GM23338 (cell line): ENCODE data around the gene NUP43. TPM values are rescaled to one million over a fixed set of nuclear protein-coding genes. Genes with fewer than 3 reads are reported as not detected.

Experiments
- ATAC-seq: fragments of 200-7000 bp; cut with Tn5 transposase; 3 replicates; pipeline ENCODE4 v1.9.1; 2020
- DNase-seq: peaks from one replicate; pipeline ENCODE4 v3.0.0-alpha.2; 2015; ENCODE audit warnings: low spot score
- H2AFZ ChIP-seq: fragments of 200-600 bp; sonication (generic); 2 replicates; pipeline ENCODE4 v1.8.0; 2016; ENCODE audit warnings: antibody characterized with exemption, mild to moderate bottlenecking, moderate library complexity
- H3F3A ChIP-seq: fragments of 200-600 bp; sonication (generic); replicated peaks from 2 replicates; pipeline ENCODE4 v1.8.0; 2017; ENCODE audit warnings: antibody characterized with exemption, mixed run types, low read depth
- H3K27ac ChIP-seq: fragments of 200-600 bp; sonication (generic); 2 replicates; pipeline ENCODE4 v1.6.1; 2016; ENCODE audit warnings: low read depth
- H3K27me3 ChIP-seq: fragments of 200-600 bp; sonication (generic); 2 replicates; pipeline ENCODE4 v1.8.0; 2016; ENCODE audit warnings: mild to moderate bottlenecking, mixed run types, moderate library complexity; ENCODE audit not compliant: insufficient read depth
- H3K36me3 ChIP-seq: fragments of 200-600 bp; sonication (generic); 2 replicates; pipeline ENCODE4 v1.8.0; 2016; ENCODE audit warnings: mild to moderate bottlenecking; ENCODE audit not compliant: insufficient read depth
- H3K4me1 ChIP-seq: fragments of 200-600 bp; sonication (generic); 2 replicates; pipeline ENCODE4 v1.8.0; 2016; ENCODE audit warnings: mild to moderate bottlenecking, moderate library complexity; ENCODE audit not compliant: insufficient read depth
- H3K4me2 ChIP-seq: fragments of 200-600 bp; sonication (generic); 2 replicates; pipeline ENCODE4 v1.7.1; 2017; ENCODE audit warnings: mixed run types
- H3K4me3 ChIP-seq: fragments of 200-600 bp; sonication (generic); 2 replicates; pipeline ENCODE4 v1.6.1; 2016; ENCODE audit warnings: mixed run types
- H3K79me2 ChIP-seq: fragments of 200-600 bp; sonication (generic); replicated peaks from 2 replicates; pipeline ENCODE4 v1.8.0; 2017; ENCODE audit warnings: mild to moderate bottlenecking; ENCODE audit not compliant: insufficient read depth
- H3K9me2 ChIP-seq: fragments of 200-600 bp; sonication (generic); 2 replicates; pipeline ENCODE4 v1.8.0; 2017; ENCODE audit not compliant: insufficient read depth
- H4K20me1 ChIP-seq: fragments of 200-600 bp; sonication (generic); replicated peaks from 2 replicates; pipeline ENCODE4 v1.8.0; 2017; ENCODE audit warnings: mild to moderate bottlenecking; ENCODE audit not compliant: insufficient read depth
- H3K27ac Mint-ChIP-seq: 2 replicates; pipeline ENCODE4 v1.8.0; 2020; ENCODE audit warnings: inconsistent platforms, mild to moderate bottlenecking, moderate library complexity, mixed read lengths
- H3K27me3 Mint-ChIP-seq: 3 replicates; pipeline ENCODE4 v1.8.0; 2022; ENCODE audit warnings: low read depth, mild to moderate bottlenecking, moderate library complexity, mixed read lengths, inconsistent platforms; ENCODE audit not compliant: insufficient read depth, poor library complexity
- H3K36me3 Mint-ChIP-seq: 3 replicates; pipeline ENCODE4 v1.8.0; 2021; ENCODE audit warnings: low read depth, mild to moderate bottlenecking, inconsistent platforms, moderate library complexity, mixed read lengths
- H3K4me1 Mint-ChIP-seq: 3 replicates; pipeline ENCODE4 v1.8.0; 2020; ENCODE audit warnings: mild to moderate bottlenecking, inconsistent platforms, mixed read lengths
- H3K4me3 Mint-ChIP-seq: 3 replicates; pipeline ENCODE4 v1.8.0; 2021; ENCODE audit warnings: moderate library complexity, mild to moderate bottlenecking, inconsistent platforms, mixed read lengths
- H3K9me3 Mint-ChIP-seq: 3 replicates; pipeline ENCODE4 v1.8.0; 2020; ENCODE audit warnings: moderate library complexity, mild to moderate bottlenecking, inconsistent platforms, mixed read lengths
- CREB1 ChIP-seq: fragments of 250-450 bp; sonication (Bioruptor Pico); IDR thresholded peaks from 2 replicates; pipeline ENCODE4 v1.5.0; 2020; ENCODE audit warnings: low read depth, mild to moderate bottlenecking, moderate library complexity
- CTCF ChIP-seq, 2 experiments: fragments of 200-600 bp in 1 of 2; sonication (generic) in 1 of 2; conservative IDR thresholded peaks; 2 replicates each; pipeline versions ENCODE4 v1.5.1 to v1.6.1; 2016 to 2017; ENCODE audit warnings: antibody characterized with exemption in 2 of 2, low read depth in 2 of 2, mild to moderate bottlenecking in 2 of 2, moderate library complexity in 1 of 2
- EZH2 ChIP-seq: fragments of 200-600 bp; sonication (generic); IDR thresholded peaks from one replicate; pipeline ENCODE4 v1.8.0; 2017; ENCODE audit warnings: antibody characterized with exemption, mild to moderate bottlenecking, low read depth; ENCODE audit not compliant: unreplicated experiment
- EZH2phosphoT487 ChIP-seq: fragments of 200-600 bp; sonication (generic); IDR thresholded peaks from one replicate; pipeline ENCODE4 v1.8.1; 2018; ENCODE audit warnings: antibody characterized with exemption; ENCODE audit not compliant: unreplicated experiment
- JUNB ChIP-seq: IDR thresholded peaks from one replicate; pipeline ENCODE4 v1.6.1; 2016; ENCODE audit warnings: antibody characterized with exemption; ENCODE audit not compliant: unreplicated experiment
- NANOG ChIP-seq: IDR thresholded peaks from 2 replicates; pipeline ENCODE4 v1.6.1; 2016; ENCODE audit warnings: antibody characterized with exemption, borderline replicate concordance
- POLR2AphosphoS5 ChIP-seq: IDR thresholded peaks from 2 replicates; pipeline ENCODE4 v1.6.1; 2016; ENCODE audit warnings: antibody characterized with exemption, low read depth
- STAT1 ChIP-seq: IDR thresholded peaks from one replicate; pipeline ENCODE4 v1.6.1; 2016; ENCODE audit warnings: antibody characterized with exemption; ENCODE audit not compliant: unreplicated experiment
- ZNF331 ChIP-seq: fragments of 250-450 bp; sonication (Bioruptor Pico); IDR thresholded peaks from 2 replicates; pipeline ENCODE4 v1.5.0; 2020; ENCODE audit warnings: low read depth, mild to moderate bottlenecking, moderate library complexity
- polyA plus RNA-seq: library from polyadenylated mRNA; unstranded; fragments of >200 nt; fragmentation: Nextera tagmentation; extraction: Ambion mirVana; gene quantifications from 2 replicates; pipeline ENCODE4 v1.2.1, GENCODE V29; 2016
- total RNA-seq: library from RNA; depleted of rRNA; stranded (reverse); fragments of >200 nt; shearing (Covaris generic); gene quantifications from 2 replicates; pipeline ENCODE4 v1.2.3, GENCODE V29; 2014
- TF ChIP-seq, protein P1 (sequence below): IDR thresholded peaks from one replicate; pipeline ENCODE4 v1.6.1; 2018; ENCODE audit warnings: antibody characterized with exemption; ENCODE audit not compliant: unreplicated experiment
- TF ChIP-seq, protein P2 (sequence below): IDR thresholded peaks from 2 replicates; pipeline ENCODE4 v1.6.1; 2016; ENCODE audit warnings: antibody characterized with exemption

Gene NUP43
- total and polyA plus RNA-seq, 2 experiments from 2014 or later = 23.4 to 71.8 TPM

DNA sequence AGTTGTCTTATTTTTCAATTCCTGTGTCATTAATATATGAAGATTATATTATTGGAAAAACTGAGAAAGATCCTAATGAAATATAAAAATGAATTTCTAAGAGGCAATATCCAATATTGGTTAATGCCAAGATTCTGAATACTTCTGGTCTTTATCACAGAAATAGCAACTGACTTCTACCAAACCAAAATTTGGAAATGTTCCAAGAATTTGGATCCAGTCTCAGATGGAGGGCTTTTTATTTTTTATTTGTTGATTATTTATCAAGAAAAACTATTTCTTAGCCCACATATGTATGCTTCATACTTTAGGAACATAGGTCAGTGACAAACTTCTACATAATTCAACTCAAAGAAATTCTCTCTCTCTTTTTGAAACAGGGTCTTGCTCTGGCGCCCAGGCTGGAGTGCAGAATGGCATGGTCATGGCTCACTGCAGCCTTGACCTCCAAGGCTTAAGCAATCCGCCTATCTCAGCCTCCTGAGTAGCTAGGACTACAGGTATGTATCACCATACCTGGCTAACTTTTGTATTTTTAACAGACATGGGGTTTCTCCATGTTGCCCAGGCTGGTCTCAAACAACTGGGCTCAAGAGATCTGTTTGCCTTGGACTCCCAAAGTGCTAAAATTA lies 13.1 kb downstream of the NUP43 start:
- no peak overlapping the region for H3K27ac Mint-ChIP-seq
- H3K9me3 Mint-ChIP-seq = no peaks in the 10 kb centered on the region
- DNase-seq = no peak
- TF ChIP-seq EZH2 (no peak), NANOG (no peak), CTCF (conservative IDR thresholded peaks at IDR 0.05; ENCODE audit: low read depth in 2 of 2) (no peak), POLR2AphosphoS5 (no peak)
- TF ChIP-seq, protein P1, sequence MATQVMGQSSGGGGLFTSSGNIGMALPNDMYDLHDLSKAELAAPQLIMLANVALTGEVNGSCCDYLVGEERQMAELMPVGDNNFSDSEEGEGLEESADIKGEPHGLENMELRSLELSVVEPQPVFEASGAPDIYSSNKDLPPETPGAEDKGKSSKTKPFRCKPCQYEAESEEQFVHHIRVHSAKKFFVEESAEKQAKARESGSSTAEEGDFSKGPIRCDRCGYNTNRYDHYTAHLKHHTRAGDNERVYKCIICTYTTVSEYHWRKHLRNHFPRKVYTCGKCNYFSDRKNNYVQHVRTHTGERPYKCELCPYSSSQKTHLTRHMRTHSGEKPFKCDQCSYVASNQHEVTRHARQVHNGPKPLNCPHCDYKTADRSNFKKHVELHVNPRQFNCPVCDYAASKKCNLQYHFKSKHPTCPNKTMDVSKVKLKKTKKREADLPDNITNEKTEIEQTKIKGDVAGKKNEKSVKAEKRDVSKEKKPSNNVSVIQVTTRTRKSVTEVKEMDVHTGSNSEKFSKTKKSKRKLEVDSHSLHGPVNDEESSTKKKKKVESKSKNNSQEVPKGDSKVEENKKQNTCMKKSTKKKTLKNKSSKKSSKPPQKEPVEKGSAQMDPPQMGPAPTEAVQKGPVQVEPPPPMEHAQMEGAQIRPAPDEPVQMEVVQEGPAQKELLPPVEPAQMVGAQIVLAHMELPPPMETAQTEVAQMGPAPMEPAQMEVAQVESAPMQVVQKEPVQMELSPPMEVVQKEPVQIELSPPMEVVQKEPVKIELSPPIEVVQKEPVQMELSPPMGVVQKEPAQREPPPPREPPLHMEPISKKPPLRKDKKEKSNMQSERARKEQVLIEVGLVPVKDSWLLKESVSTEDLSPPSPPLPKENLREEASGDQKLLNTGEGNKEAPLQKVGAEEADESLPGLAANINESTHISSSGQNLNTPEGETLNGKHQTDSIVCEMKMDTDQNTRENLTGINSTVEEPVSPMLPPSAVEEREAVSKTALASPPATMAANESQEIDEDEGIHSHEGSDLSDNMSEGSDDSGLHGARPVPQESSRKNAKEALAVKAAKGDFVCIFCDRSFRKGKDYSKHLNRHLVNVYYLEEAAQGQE = no peak
- Histone ChIP-seq H3K36me3 (peaks cover 64% of the 10 kb centered on the region), H3K4me3 (no peak overlapping the region), H3K27ac (no peak overlapping the region), H2AFZ (no peak overlapping the region), H3K4me2 (no peak overlapping the region), H3K27me3 (no peaks in the 10 kb centered on the region), H3K9me2 (no peaks in the 10 kb centered on the region), H3K4me1 (no peaks in the 10 kb centered on the region), H4K20me1 (no peaks in the 10 kb centered on the region), H3K79me2 (no peaks in the 10 kb centered on the region), H3F3A (no peaks in the 10 kb centered on the region)
- H3K36me3 Mint-ChIP-seq = peaks cover 59% of the 10 kb centered on the region
- ATAC-seq = no peak
- no peaks in the 10 kb centered on the region for H3K27me3 Mint-ChIP-seq
- no peaks in the 10 kb centered on the region for H3K4me1 Mint-ChIP-seq
- no peak overlapping the region for H3K4me3 Mint-ChIP-seq

- Histone ChIP-seq H3K27ac (no peak overlapping the region; the same call in 1 of the 2 replicates), H3K27me3 (no peaks in the 10 kb centered on the region), H3K4me3 (no peak overlapping the region), H2AFZ (no peak overlapping the region), H4K20me1 (no peaks in the 10 kb centered on the region), H3K9me2 (no peaks in the 10 kb centered on the region), H3K36me3 (peaks cover 53% of the 10 kb centered on the region), H3K4me1 (no peaks in the 10 kb centered on the region), H3K79me2 (no peaks in the 10 kb centered on the region), H3F3A (peaks cover 2% of the 10 kb centered on the region; the same call in 1 of the 2 replicates), H3K4me2 (no peak overlapping the region)
- DNase-seq (no peak), ATAC-seq (no peak)
- Mint-ChIP-seq H3K27me3 (no peaks in the 10 kb centered on the region), H3K4me1 (no peaks in the 10 kb centered on the region), H3K9me3 (no peaks in the 10 kb centered on the region), H3K4me3 (no peak overlapping the region), H3K27ac (no peak overlapping the region), H3K36me3 (peaks cover 62% of the 10 kb centered on the region)
- TF ChIP-seq EZH2phosphoT487 = no peak
- TF ChIP-seq, protein P1 = no peak
- TF ChIP-seq, protein P2, sequence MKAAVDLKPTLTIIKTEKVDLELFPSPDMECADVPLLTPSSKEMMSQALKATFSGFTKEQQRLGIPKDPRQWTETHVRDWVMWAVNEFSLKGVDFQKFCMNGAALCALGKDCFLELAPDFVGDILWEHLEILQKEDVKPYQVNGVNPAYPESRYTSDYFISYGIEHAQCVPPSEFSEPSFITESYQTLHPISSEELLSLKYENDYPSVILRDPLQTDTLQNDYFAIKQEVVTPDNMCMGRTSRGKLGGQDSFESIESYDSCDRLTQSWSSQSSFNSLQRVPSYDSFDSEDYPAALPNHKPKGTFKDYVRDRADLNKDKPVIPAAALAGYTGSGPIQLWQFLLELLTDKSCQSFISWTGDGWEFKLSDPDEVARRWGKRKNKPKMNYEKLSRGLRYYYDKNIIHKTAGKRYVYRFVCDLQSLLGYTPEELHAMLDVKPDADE = no peak
- TF ChIP-seq JUNB = no peak
- no peak for TF ChIP-seq STAT1
- TF ChIP-seq CREB1 (CRISPR knock-in tag) = no peak
- TF ChIP-seq ZNF331 (CRISPR knock-in tag) = no peak
- TF ChIP-seq NANOG = no peak
- TF ChIP-seq EZH2 = no peak
Observed at GRCh38 chr6:149729824-149730223, 16.5 kb downstream of the NUP43 start.
